ENCODE results near the gene CCR9. TPM values are rescaled to one million over a fixed set of nuclear protein-coding genes. Genes with fewer than 3 reads are reported as not detected.

CCR9 gene
- total and polyA plus RNA-seq, 8 donors, result 0.12 TPM; not detected in 7

- FAIRE-seq (no peak), DNase-seq (no peak), ATAC-seq (no peak)
- intact Hi-C loops (cut with DNase I), result no loop called here
- no peak overlapping the region for H3K27ac ChIP-seq
- WGBS, 2 donors, result 68 to 79% methylated on average over 4 of the region's 4 CpGs
- peaks cover 5 to 87% (median 29%) of the 10 kb centered on the region in 3 donors for H3K36me3 ChIP-seq
- H3K4me1 ChIP-seq, result no peaks in the 10 kb centered on the region
- H3K4me3 ChIP-seq, result no peak overlapping the region
- no peak for TF ChIP-seq CTCF (IDR thresholded peaks at IDR 0.05)
- no peaks in the 10 kb centered on the region for H3K9me3 ChIP-seq
- H3K27me3 ChIP-seq, result no peaks in the 10 kb centered on the region
These were observed 66.1 kb downstream of the CCR9 start for GRCh38 chr3:45952456-45952855.

Other genes with a start within 250 kb of the CCR9 start
- gene SACM1L, start 197.1 kb upstream of the CCR9 start, total RNA-seq, result 10 to 100 TPM; 15.4 to 29.8 (median 18.4) TPM
- 10 to 100 TPM; 18.3 to 28.9 TPM for gene SACM1L, start 197.1 kb upstream of the CCR9 start, polyA plus RNA-seq
- gene SLC6A20, start 90.0 kb upstream of the CCR9 start, total RNA-seq, result 10 to 100 TPM in 1 of 6 donors, 1 to 10 TPM in 5; 3.1 to 11.3 (median 5.7) TPM
- gene SLC6A20, start 90.0 kb upstream of the CCR9 start, polyA plus RNA-seq, result 1 to 10 TPM; 3.2 to 7.7 TPM
- 10 to 100 TPM in 4 of 6 donors, 1 to 10 TPM in 2; 8.0 to 14.1 (median 10.5) TPM for gene LZTFL1, start 44.4 kb upstream of the CCR9 start, total RNA-seq
- gene LZTFL1, start 44.4 kb upstream of the CCR9 start, polyA plus RNA-seq, result 1 to 10 TPM; 3.5 to 8.1 TPM
- under 1 TPM in 5 of 6 donors, not detected in 1; 0.08 to 0.89 (median 0.72) TPM for gene CXCR6, start 56.9 kb downstream of the CCR9 start, total RNA-seq
- gene CXCR6, start 56.9 kb downstream of the CCR9 start, polyA plus RNA-seq, result under 1 TPM; 0.23 to 0.35 TPM
- 10 to 100 TPM; 13.0 to 25.1 (median 17.2) TPM for gene FYCO1, start 109.3 kb downstream of the CCR9 start, total RNA-seq
- gene FYCO1, start 109.3 kb downstream of the CCR9 start, polyA plus RNA-seq, result 10 to 100 TPM in 1 of 2 donors, 1 to 10 TPM in 1; 9.3 to 10.3 TPM
- under 1 TPM in 4 of 6 donors, not detected in 2; 0.04 to 0.31 (median 0.20) TPM for gene XCR1, start 140.9 kb downstream of the CCR9 start, total RNA-seq
- gene XCR1, start 140.9 kb downstream of the CCR9 start, polyA plus RNA-seq, result not detected

All from pancreas (tissue), 10 donors.